ENCODE results near the gene RAD51B. TPM values are rescaled to one million over a fixed set of nuclear protein-coding genes. Genes with fewer than 3 reads are reported as not detected.

RAD51B gene
- total RNA-seq, 1 experiment from 2014 or later = 23.3 TPM

DNA sequence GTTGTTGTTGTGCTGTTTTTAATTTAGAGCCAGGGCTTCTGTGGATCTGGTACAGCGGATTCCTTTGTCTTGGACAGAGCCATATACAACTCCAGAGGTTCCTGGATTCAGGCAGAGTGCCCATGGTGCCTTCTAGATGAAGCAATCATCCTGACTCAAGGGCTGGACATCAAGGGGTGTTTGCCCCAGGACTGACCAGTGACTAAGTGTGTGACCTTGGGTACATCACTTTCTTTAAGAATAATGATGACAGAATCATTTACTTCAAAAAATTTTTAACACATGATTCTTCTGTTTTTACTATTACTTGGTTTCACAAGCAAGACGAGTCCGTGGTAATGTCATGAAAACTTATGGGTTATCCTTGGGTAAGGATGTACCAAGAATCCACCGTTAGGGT, 576.0 kb downstream of the RAD51B start:
- H3K9me3 ChIP-seq (ENCODE audit: low read depth, low read length, poor library complexity, severe bottlenecking) = no peaks in the 10 kb centered on the region
- no peak overlapping the region for H3K4me3 ChIP-seq (ENCODE audit: low read depth, low read length, poor library complexity, severe bottlenecking)
- no peak overlapping the region for H3K27ac ChIP-seq (ENCODE audit: low read depth, low read length, poor library complexity, severe bottlenecking)
- BruUV-seq (replicated peaks) = no TSS peak
- DNase-seq (ENCODE audit: low spot score) = no peak
- TF ChIP-seq EZH2 (IDR thresholded peaks at IDR 0.05; ENCODE audit: borderline replicate concordance, low read depth, low read length, poor library complexity, severe bottlenecking) = no peak
- TF ChIP-seq, protein P1, sequence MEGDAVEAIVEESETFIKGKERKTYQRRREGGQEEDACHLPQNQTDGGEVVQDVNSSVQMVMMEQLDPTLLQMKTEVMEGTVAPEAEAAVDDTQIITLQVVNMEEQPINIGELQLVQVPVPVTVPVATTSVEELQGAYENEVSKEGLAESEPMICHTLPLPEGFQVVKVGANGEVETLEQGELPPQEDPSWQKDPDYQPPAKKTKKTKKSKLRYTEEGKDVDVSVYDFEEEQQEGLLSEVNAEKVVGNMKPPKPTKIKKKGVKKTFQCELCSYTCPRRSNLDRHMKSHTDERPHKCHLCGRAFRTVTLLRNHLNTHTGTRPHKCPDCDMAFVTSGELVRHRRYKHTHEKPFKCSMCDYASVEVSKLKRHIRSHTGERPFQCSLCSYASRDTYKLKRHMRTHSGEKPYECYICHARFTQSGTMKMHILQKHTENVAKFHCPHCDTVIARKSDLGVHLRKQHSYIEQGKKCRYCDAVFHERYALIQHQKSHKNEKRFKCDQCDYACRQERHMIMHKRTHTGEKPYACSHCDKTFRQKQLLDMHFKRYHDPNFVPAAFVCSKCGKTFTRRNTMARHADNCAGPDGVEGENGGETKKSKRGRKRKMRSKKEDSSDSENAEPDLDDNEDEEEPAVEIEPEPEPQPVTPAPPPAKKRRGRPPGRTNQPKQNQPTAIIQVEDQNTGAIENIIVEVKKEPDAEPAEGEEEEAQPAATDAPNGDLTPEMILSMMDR (conservative IDR thresholded peaks at IDR 0.05; ENCODE audit: low read depth, low read length) = no peak
- ChIA-PET POLR2A (ENCODE audit: low non-redundant PET) (interaction anchor here (0.6 kb wide), 2 partner anchors 33 to 58 kb away, joined by 3 to 6 read pairs; no protein-coding TSS in a partner anchor), CTCF (no interaction called here)
- intact Hi-C loops (cut with micrococcal nuclease; ENCODE audit: unreplicated experiment) = no loop called here
- H3K4me1 ChIP-seq (ENCODE audit: insufficient read depth, low read length, poor library complexity, severe bottlenecking) = peaks cover 6% of the 10 kb centered on the region
- H3K27me3 ChIP-seq (replicated peaks; ENCODE audit: insufficient read depth, low read depth, low read length, poor library complexity) = no peaks in the 10 kb centered on the region
- no peaks in the 10 kb centered on the region for H3K36me3 ChIP-seq (ENCODE audit: insufficient read depth, low read length, poor library complexity, severe bottlenecking)

- peaks cover 6% of the 10 kb centered on the region for H3K4me1 ChIP-seq (ENCODE audit: insufficient read depth, low read length, poor library complexity, severe bottlenecking)
- H3K27me3 ChIP-seq (replicated peaks; ENCODE audit: insufficient read depth, low read depth, low read length, poor library complexity) = no peaks in the 10 kb centered on the region
- H3K36me3 ChIP-seq (ENCODE audit: insufficient read depth, low read length, poor library complexity, severe bottlenecking) = no peaks in the 10 kb centered on the region
- no peak overlapping the region for H3K27ac ChIP-seq (ENCODE audit: low read depth, low read length, poor library complexity, severe bottlenecking)
- DNase-seq (ENCODE audit: low spot score) = no peak
- intact Hi-C loops (cut with micrococcal nuclease; ENCODE audit: unreplicated experiment) = no loop called here
- H3K4me3 ChIP-seq (ENCODE audit: low read depth, low read length, poor library complexity, severe bottlenecking) = no peak overlapping the region
- no peaks in the 10 kb centered on the region for H3K9me3 ChIP-seq (ENCODE audit: low read depth, low read length, poor library complexity, severe bottlenecking)
- ChIA-PET CTCF (no interaction called here), POLR2A (ENCODE audit: low non-redundant PET) (no interaction called here)
- BruUV-seq (replicated peaks) = no TSS peak
- no peak for TF ChIP-seq EZH2 (IDR thresholded peaks at IDR 0.05; ENCODE audit: borderline replicate concordance, low read depth, low read length, poor library complexity, severe bottlenecking)
- TF ChIP-seq, protein P1 (conservative IDR thresholded peaks at IDR 0.05; ENCODE audit: low read depth, low read length) = no peak
Measured at GRCh38 chr14:68396461-68396860, 576.9 kb downstream of the RAD51B start.

DNA sequence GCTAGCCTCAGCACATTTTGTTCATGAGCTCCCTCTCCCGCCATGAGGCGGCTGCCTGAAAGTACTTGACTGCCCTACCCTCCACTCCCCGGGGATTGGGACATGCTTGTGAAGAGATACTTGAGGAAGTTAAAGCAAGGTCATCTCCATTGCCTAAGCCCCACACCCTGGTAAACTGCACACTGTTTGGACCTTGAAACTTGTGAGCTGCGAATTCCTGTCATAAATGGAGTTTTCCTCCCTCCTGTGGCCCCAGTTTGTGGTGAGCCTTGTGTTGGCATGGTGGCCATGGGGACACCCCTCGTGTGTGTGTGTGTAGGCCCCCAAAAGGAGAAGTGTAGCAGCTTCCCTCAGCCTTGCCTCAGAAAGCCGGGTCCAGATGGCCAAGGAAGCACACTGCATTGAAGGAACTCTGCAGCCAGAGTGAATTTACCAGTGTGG, 577.8 kb downstream of the RAD51B start:
- DNase-seq (ENCODE audit: low spot score) = no peak
- no peak for TF ChIP-seq EZH2 (IDR thresholded peaks at IDR 0.05; ENCODE audit: borderline replicate concordance, low read depth, low read length, poor library complexity, severe bottlenecking)
- TF ChIP-seq, protein P1 (conservative IDR thresholded peaks at IDR 0.05; ENCODE audit: low read depth, low read length) = no peak
- ChIA-PET CTCF (no interaction called here), POLR2A (ENCODE audit: low non-redundant PET) (no interaction called here)
- Histone ChIP-seq H3K9me3 (ENCODE audit: low read depth, low read length, poor library complexity, severe bottlenecking) (no peaks in the 10 kb centered on the region), H3K27me3 (replicated peaks; ENCODE audit: insufficient read depth, low read depth, low read length, poor library complexity) (no peaks in the 10 kb centered on the region), H3K4me3 (ENCODE audit: low read depth, low read length, poor library complexity, severe bottlenecking) (no peak overlapping the region), H3K36me3 (ENCODE audit: insufficient read depth, low read length, poor library complexity, severe bottlenecking) (no peaks in the 10 kb centered on the region), H3K27ac (ENCODE audit: low read depth, low read length, poor library complexity, severe bottlenecking) (no peak overlapping the region), H3K4me1 (ENCODE audit: insufficient read depth, low read length, poor library complexity, severe bottlenecking) (peaks cover 6% of the 10 kb centered on the region)
- no TSS peak for BruUV-seq (replicated peaks)
- intact Hi-C loops (cut with micrococcal nuclease; ENCODE audit: unreplicated experiment) = no loop called here

All from A673 (cell line).